ENCODE data around the gene AP1S2.

DNA sequence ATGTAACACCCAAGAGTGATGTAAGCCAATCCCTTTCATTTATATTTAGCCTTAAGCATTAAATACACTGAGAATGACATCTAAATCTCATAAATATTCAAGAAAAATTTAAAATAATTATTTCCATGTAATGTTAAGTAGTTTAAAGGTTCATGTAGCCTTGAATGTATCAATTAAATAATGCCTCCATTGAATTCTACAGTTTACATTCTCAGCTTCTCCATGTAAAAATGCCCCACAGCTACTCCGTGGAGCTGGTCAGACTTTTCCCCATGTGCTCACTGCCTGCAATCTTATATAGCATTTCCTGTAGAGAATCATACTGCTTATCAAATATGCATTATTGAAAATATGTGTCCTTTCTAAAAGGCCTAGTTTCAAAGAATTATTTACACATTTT, 25.4 kb downstream of the AP1S2 start:
- no peak for TF ChIP-seq SP1 (IDR thresholded peaks at IDR 0.05)
- no peak for TF ChIP-seq HDGF (IDR thresholded peaks at IDR 0.05; ENCODE audit: borderline replicate concordance)
- TF ChIP-seq, protein P1, sequence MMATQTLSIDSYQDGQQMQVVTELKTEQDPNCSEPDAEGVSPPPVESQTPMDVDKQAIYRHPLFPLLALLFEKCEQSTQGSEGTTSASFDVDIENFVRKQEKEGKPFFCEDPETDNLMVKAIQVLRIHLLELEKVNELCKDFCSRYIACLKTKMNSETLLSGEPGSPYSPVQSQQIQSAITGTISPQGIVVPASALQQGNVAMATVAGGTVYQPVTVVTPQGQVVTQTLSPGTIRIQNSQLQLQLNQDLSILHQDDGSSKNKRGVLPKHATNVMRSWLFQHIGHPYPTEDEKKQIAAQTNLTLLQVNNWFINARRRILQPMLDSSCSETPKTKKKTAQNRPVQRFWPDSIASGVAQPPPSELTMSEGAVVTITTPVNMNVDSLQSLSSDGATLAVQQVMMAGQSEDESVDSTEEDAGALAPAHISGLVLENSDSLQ (IDR thresholded peaks at IDR 0.05), result no peak
- TF ChIP-seq BHLHE40 (IDR thresholded peaks at IDR 0.05; ENCODE audit: borderline replicate concordance), result no peak
- no peak for TF ChIP-seq FOXA1 (IDR thresholded peaks at IDR 0.05)
- no peak for TF ChIP-seq SUZ12 (IDR thresholded peaks at IDR 0.05)
- no peak for TF ChIP-seq FOXM1 (IDR thresholded peaks at IDR 0.05; ENCODE audit: borderline replicate concordance)
- no peak for TF ChIP-seq ARNT (IDR thresholded peaks at IDR 0.05)
- no peak for TF ChIP-seq NFRKB (IDR thresholded peaks at IDR 0.05)
- no peak for TF ChIP-seq FOXK2 (IDR thresholded peaks at IDR 0.05)
- no peak for TF ChIP-seq TARDBP (IDR thresholded peaks at IDR 0.05)
- no peak for TF ChIP-seq ELF4 (IDR thresholded peaks at IDR 0.05)
